Amniotic stem cell (primary cell): ENCODE measurements around the gene LMBR1L.
A peak's percentile ranks its signal among the peaks of the same experiment; 100 is the strongest.
"Not testable (repeated sequence)": the region's sequence is repeated elsewhere in the genome, so short reads cannot be mapped to it uniquely, and the experiment has no call there.

ENCODE experiments used
- DNase-seq: peaks from one replicate; lab custom pipeline; 2025; lab: John Stamatoyannopoulos, UW

The LMBR1L gene

DNA sequence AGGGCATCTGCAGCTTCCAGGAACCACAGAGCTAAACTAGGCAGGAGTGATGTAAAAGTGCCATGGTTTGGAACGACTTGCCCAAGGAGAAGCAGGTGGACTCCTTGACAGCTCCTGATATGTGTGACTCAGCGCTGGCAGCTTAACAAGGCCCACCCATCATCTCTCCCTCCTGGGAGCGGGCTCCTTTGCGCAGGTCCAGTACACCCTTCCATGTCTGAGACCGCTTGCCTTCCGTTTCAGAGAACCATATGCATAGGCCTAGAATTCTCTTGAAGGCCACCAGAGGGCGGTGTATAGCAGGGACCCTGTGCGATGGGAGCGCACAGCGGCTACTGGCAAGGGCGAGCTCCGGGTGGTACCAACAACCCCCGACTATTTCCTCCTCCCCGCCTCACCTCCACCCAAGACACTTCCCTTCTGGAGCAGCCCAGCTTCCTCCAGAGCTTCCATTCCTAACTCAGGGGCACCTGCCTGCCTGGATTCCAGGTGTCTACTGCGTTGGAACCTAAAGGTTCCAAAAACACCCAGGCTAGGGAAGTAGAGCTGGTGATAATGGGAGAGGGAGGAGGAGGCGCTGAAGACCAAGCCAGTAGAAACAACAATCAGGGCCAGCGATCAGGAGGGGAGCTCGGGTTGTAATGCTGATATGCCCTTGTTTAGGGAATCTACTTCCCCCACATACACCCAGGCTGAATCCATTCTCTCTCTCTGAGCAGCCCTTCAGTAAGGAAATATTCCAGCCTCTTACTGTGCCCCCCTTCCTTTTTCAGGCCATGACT, 22.3 kb downstream of the LMBR1L start:
- peak; percentile 78 for DNase-seq

GRCh38 chr12:49086116-49086515, 24.5 kb downstream of the LMBR1L start:
- no peak for DNase-seq

DNA sequence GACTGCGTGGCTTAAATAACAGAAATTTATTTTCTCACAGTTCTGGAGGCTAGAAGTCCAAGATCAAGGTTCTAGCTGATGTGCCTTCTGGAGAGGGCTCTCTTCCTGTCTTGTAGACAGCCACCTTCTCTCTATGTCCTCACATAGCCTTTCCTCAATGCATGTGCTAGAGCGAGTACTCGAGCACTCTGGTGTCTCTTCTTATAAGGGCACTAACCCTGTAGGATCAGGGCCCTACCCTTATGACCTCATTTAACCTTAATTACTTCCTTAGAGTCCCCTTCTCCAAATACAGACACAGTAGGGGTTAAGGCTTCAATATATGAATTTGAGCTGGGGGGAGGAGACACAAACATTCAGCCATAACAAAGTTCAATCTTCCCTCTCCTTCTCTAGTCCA, 26.2 kb downstream of the LMBR1L start:
- no peak for DNase-seq

GRCh38 chr12:49079793-49080192, 30.9 kb downstream of the LMBR1L start:
- no peak for DNase-seq

- DNase-seq: no peak
Observed at GRCh38 chr12:49070971-49071370, 39.7 kb downstream of the LMBR1L start.

DNA sequence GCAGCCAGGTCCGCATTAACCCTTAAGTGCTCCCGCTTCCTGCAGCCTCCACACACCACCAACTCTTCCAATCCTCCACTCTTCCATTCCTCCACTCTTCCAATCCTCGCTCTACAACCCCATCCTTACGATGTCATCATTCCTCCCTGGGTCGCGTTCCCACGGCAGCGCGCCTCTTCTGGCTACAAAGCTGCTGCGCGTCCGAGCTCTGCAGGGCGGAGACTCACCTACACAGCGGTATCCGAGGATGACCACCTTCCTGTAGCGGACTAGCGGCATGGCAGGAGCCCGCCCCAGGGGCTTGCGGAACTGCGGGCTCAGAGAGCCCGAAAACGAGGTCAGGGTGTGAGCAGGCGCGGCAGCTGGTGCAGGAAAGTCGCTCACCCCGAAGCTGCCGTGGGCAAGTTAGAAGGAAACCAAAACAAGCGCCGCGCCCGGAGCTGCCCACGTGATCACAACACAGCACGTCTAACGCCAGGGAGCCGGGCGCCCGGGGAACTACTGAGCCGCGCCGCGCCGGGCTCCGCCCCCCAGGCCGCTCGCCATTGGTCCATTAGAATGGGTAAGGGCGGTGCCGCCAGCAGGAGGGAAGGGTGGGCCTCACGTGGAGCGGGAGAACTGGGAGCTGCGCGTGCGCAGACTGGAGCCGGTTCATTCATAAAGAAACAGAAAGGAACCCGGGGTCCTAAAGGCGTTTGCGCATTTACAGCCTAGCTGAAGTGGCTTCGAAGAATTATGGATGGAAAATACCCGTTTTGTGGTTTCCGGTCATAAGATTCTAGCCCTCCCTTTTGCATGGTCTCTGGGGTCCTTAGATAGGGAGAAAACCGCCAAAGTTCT, 40.9 kb downstream of the LMBR1L start, which contains the start of gene RHEBL1:
RHEBL1 (minus strand) TSS at position 473 of the 840 bp plus-strand sequence; CDS start at position 279, 194 bp downstream.
- DNase-seq: peak; percentile 95

DNA sequence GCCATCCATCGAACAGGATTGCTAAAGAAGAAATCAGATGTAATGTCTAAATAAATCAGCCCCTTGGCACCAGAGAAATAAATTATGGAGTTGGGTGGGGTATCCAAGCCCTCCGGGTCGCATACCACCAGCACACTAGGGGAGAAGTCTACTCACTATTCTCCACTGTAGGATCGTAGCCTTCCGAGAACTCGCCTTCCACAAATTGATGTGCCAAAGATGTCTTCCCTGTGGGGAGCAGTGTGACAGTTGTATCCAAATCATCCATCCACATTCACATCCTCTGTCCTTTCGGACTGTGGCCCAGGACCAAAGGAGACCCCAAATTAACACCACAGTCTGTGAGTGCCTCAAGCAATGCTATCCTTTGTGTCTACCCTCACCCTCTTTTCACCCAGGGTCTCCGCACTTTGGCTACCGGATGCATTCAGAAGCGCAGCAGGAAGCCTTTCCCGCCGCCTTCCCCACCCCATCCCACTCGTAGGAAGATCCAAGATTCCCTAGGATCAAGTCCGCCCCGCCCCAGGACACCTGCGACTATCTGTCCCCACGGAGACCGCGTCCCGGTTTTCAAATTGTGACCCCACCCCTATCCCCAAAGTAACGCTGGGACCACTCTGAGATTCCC, 41.7 kb downstream of the LMBR1L start:
- DNase-seq: no peak

GRCh38 chr12:49066120-49066519, 44.5 kb downstream of the LMBR1L start:
- DNase-seq: no peak

DNA sequence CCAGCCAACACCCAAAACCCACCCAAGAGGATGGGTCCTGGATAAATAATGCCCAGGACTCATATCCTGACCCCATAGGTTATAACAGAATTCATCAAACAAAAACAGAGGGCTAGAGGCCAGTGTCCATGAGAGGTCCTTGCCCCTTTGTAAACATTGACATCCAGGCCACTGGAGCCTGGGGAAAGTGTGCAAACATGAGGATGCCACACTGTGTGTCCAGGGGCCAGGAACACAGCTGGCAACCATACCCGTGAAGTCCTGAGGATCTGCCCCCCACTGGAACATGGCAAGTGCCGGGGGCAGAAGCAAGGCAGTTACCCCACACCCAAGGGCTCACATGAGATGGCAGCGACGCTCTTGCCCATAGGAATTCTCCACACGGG, 45.9 kb downstream of the LMBR1L start:
- DNase-seq: no peak

- DNase-seq: not testable (repeated sequence)
Observed at GRCh38 chr12:49061916-49062315, 48.7 kb downstream of the LMBR1L start.

GRCh38 chr12:49061157-49061650, 49.4 kb downstream of the LMBR1L start:
- DNase-seq: no peak

DNA sequence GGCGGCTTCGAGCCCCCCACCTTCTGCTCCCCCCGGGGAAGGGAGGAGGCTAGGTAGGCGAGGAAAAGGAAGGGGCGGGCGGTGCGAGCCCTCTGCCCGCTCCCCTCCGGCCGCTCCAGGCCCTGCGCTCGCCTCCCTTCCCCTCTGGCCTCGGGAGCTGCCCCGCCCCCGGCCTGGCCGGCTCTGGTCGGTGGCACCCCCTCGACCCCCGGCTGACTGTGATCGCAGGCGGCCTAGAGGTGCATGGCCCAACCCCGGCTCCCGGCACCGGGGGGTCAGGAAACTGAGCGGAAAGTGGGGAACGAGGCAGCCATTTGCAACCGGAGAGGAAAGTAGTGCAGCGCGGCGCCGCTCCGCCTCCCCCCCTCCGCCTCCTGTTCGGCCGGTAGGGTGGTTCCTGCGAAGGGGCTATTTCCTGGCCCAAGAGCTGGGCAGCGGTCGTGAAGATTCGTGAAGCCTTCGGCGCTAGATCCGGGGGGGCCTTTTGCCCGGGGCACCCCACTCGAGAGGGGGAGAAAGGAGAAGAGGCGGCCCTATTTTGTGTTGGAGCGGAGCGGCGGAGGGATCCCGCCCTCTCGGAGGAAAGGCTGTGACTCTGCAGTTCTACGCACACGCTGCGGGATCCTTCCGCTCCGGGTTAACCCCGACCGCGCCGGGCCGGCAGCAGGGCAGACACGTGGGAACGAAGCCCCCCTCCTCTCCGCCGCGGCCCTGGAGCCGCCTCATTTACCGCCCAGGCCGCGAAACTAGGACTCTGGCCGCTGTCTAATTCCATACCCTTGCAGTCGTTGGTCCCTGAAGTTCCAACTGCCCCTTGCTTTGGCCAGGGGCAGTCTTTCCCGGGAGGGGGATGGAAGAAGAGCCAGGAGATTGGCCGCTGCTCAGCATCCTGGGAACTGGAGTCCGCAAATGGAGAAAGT, 50.1 kb downstream of the LMBR1L start, which contains the start of gene KMT2D:
KMT2D (minus strand) TSS at position 558 of the 920 bp plus-strand sequence. CDS start 5,470 bp downstream, outside the sequence.
- peak; percentile 92 for DNase-seq

DNA sequence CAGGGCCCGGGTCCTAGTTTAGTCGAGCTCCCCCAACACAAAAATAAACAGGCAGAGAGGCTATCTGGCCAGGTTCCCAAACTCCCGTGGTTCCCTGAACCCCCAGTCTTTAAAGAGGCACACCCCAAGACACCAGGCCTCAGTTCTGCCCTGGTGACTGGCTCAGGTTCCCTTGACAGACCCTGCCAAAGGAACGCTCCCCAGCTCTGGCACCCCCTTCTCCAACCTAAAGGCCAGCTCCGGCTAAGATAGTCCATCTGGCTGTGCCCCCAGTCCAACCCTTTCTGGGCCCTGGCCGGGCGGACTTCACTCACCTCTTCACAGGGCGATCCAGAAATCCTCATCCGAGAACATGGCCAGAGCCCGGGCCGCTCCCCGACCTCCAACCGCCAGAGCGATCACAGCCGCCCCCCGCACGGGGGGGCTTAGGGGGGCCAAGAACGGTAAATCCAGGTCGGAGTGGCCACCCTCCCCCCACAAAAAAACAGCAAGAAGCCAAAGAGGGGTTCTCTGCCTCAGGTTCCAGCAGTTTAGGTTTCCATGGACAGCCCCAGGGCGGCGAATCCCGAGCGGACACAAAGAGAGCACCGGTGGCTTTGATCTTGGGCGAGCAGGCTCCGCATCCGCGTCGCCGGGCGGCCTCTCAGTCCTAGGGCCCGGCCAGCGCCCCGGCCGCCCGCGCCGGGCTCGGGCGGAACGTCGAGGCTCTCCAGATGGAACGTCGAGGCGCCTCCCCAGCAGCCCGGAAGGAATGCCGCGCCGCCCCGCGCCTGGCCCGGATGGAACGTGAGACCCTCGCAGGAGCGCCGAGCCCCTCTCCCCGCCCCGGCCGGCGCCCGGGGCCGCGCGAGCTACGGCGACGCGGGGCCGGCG, 51.1 kb downstream of the LMBR1L start:
- DNase-seq: no peak

DNA sequence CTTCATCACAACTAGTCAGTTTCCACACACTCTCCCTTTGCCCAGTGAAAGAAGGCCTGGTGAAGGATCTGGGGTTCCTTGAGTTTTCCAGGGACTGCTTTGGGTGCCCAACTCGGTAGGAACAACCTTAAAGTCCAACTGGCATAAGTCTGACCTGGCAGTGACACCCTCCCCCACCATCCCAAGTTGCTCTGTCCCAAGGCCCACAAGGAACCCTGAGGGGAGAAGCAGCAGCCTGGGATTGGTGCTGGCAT, 51.7 kb downstream of the LMBR1L start:
- DNase-seq: no peak

GRCh38 chr12:49058366-49059044, 52.1 kb downstream of the LMBR1L start:
- no peak for DNase-seq

DNA sequence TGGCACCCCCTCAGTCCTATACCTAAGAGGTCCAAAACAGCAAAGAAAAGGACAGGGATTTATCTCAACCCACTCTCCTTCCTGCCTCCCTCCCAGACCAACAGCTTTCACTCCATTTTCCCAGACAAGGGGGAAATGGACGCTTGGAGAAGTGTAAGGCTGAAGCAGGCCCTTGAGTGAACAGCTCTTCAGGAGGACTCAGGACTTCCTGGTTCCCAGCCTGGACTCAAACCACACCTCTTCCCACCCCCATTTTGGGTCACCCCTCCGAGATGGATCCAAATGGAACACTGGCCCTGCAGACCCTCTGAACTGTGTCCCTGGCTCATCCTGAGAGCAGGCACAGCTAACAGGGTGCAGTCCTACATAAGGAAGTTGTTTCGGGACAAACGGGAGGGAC, 52.8 kb downstream of the LMBR1L start:
- no peak for DNase-seq

- DNase-seq: peak; percentile 36
Observed at GRCh38 chr12:49055978-49056754, 54.5 kb downstream of the LMBR1L start.

DNA sequence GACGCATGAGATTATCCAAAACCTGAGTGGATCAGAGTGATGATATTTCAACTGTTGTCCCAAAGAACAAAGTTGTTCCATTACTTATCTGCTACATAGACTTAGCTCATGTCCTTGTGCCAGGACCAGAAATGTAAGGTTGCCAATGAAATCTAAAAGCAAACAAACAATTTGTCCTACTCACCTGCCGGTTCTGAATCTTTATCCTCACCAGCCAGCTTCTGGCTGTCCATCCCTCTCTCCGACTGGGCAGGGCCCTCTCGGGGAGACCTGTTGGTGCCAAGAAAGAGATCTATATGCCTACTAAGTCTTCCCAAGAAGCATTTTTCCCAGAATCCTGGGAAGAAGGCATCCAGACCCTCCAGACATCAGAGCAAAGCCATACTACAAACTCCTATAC, 55.6 kb downstream of the LMBR1L start:
- no peak for DNase-seq

DNA sequence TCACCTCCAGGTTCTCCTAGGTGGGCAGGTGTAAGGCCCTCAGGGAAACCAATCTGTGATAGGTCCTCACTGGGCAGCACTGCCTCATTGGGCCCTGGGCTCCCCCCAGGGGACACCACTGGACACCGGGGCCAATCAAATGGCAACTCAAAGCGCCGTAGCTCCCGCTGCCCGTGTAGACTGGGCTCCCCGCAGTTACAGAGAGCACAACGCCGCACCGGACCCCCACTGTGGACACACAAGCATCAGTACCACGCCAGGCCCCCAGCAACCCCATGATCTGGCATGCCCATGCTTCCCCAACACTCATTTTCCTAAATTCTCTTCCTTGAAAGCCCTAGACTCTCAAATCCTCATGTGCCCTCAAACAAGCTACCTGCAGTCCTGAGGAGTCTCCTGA, 56.1 kb downstream of the LMBR1L start:
- DNase-seq: no peak
